GM12875 (cell line): Measurements from ENCODE around the gene MGMT.

Experiments
- H3K4me3 ChIP-seq: one replicate; pipeline ENCODE4 v1.5.1; 2011; ENCODE audit warnings: low read depth, low read length, control low read depth
- CTCF ChIP-seq: IDR thresholded peaks from 2 replicates; pipeline ENCODE4 v1.5.1; 2011; ENCODE audit warnings: low read depth, mild to moderate bottlenecking, control low read depth, inconsistent platforms, low read length, moderate library complexity, borderline replicate concordance; ENCODE audit not compliant: insufficient read depth

Gene MGMT

GRCh38 chr10:129520440-129521080, 53.5 kb downstream of the MGMT start:
- no peak for TF ChIP-seq CTCF
- H3K4me3 ChIP-seq, result no peak overlapping the region

GRCh38 chr10:129521161-129522025, 54.4 kb downstream of the MGMT start:
- no peak overlapping the region for H3K4me3 ChIP-seq
- TF ChIP-seq CTCF, result no peak

GRCh38 chr10:129522041-129522585, 55.1 kb downstream of the MGMT start:
- no peak overlapping the region for H3K4me3 ChIP-seq
- TF ChIP-seq CTCF, result no peak

GRCh38 chr10:129523031-129523722, 56.1 kb downstream of the MGMT start:
- H3K4me3 ChIP-seq, result no peak overlapping the region
- no peak for TF ChIP-seq CTCF

GRCh38 chr10:129523723-129524316, 56.8 kb downstream of the MGMT start:
- no peak for TF ChIP-seq CTCF

GRCh38 chr10:129524936-129525335, 57.9 kb downstream of the MGMT start:
- no peak for TF ChIP-seq CTCF

More at GRCh38 chr10:129523723-129524316, 56.8 kb downstream of the MGMT start:
- no peak overlapping the region for H3K4me3 ChIP-seq

More at GRCh38 chr10:129524936-129525335, 57.9 kb downstream of the MGMT start:
- no peak overlapping the region for H3K4me3 ChIP-seq
